Keratinocyte (primary cell): Measurements from ENCODE around the gene ZNF329. TPM values are rescaled to one million over a fixed set of nuclear protein-coding genes. Genes with fewer than 3 reads are reported as not detected.

ENCODE experiments used
- DNase-seq: peaks from one replicate; pipeline ENCODE4 v3.0.0-alpha.2; 2011; ENCODE audit warnings: low read depth, missing footprints, low spot score
- FAIRE-seq: peaks from 2 replicates; lab custom pipeline; 2011; peaks lifted over from hg19 to GRCh38; lab: Jason Lieb, UNC
- H2AFZ ChIP-seq: 2 replicates; pipeline ENCODE4 v1.6.0; 2012; ENCODE audit warnings: low read length, control low read depth, inconsistent platforms; ENCODE audit not compliant: control insufficient read depth
- H3K27ac ChIP-seq: 2 replicates; pipeline ENCODE4 v1.5.1; 2011; ENCODE audit warnings: low read length; ENCODE audit not compliant: control insufficient read depth, insufficient read depth
- H3K27me3 ChIP-seq: 3 replicates; pipeline ENCODE4 v1.6.0; 2011; ENCODE audit warnings: low read length; ENCODE audit not compliant: control insufficient read depth, insufficient read depth; ENCODE audit errors: extremely low read depth
- H3K36me3 ChIP-seq, 2 experiments: 2 replicates in 1 of 2; 3 replicates in 1 of 2; pipeline ENCODE4 v1.5.1; 2011; ENCODE audit warnings: low read length in 2 of 2, mild to moderate bottlenecking in 1 of 2; ENCODE audit not compliant: control insufficient read depth in 2 of 2, insufficient read depth in 2 of 2; ENCODE audit errors: extremely low read depth in 1 of 2
- H3K4me1 ChIP-seq: 3 replicates; pipeline ENCODE4 v1.5.1; 2011; ENCODE audit warnings: low read length; ENCODE audit not compliant: control insufficient read depth, insufficient read depth; ENCODE audit errors: extremely low read depth
- H3K4me2 ChIP-seq: 3 replicates; pipeline ENCODE4 v1.6.0; 2011; ENCODE audit warnings: low read depth, low read length; ENCODE audit not compliant: control insufficient read depth, insufficient read depth; ENCODE audit errors: extremely low read depth
- H3K4me3 ChIP-seq, 3 experiments: fragments of 200-600 bp in 1 of 3; sonication (generic) in 1 of 3; 2 replicates in 2 of 3; 3 replicates in 1 of 3; pipeline ENCODE4 v1.5.1; 2011 to 2016; ENCODE audit warnings: low read length in 3 of 3, mild to moderate bottlenecking in 3 of 3, control low read depth in 2 of 3, inconsistent platforms in 1 of 3, low read depth in 1 of 3, mixed read lengths in 1 of 3, mixed run types in 1 of 3, moderate library complexity in 1 of 3; ENCODE audit not compliant: control insufficient read depth in 2 of 3, insufficient read depth in 2 of 3; ENCODE audit errors: extremely low read depth in 1 of 3
- H3K79me2 ChIP-seq: 2 replicates; pipeline ENCODE4 v1.6.0; 2012; ENCODE audit warnings: low read length; ENCODE audit not compliant: control insufficient read depth, insufficient read depth
- H3K9ac ChIP-seq: 3 replicates; pipeline ENCODE4 v1.6.0; 2011; ENCODE audit warnings: low read length; ENCODE audit not compliant: control insufficient read depth, insufficient read depth; ENCODE audit errors: extremely low read depth
- H3K9me1 ChIP-seq: 3 replicates; pipeline ENCODE4 v1.6.0; 2011; ENCODE audit warnings: low read length; ENCODE audit not compliant: control insufficient read depth, insufficient read depth; ENCODE audit errors: extremely low read depth
- H3K9me3 ChIP-seq: 2 replicates; pipeline ENCODE4 v1.5.1; 2012; ENCODE audit warnings: low read depth, low read length; ENCODE audit not compliant: control insufficient read depth
- H4K20me1 ChIP-seq: 3 replicates; pipeline ENCODE4 v1.6.0; 2011; ENCODE audit warnings: low read length; ENCODE audit not compliant: control insufficient read depth, insufficient read depth; ENCODE audit errors: extremely low read depth
- CTCF ChIP-seq, 3 experiments: IDR thresholded peaks in 1 of 3; conservative IDR thresholded peaks in 1 of 3; optimal IDR thresholded peaks in 1 of 3; 2 replicates in 2 of 3; 3 replicates in 1 of 3; pipeline versions ENCODE3 to v1.5.1; 2011; ENCODE audit warnings: low read length in 3 of 3, mild to moderate bottlenecking in 3 of 3, moderate library complexity in 2 of 3, control low read depth in 1 of 3, inconsistent platforms in 1 of 3; ENCODE audit not compliant: insufficient read depth in 2 of 3; ENCODE audit errors: extremely low read depth in 1 of 3
- EZH2 ChIP-seq: IDR thresholded peaks from one replicate; pipeline ENCODE4 v1.6.1; 2012; ENCODE audit warnings: inconsistent platforms, mild to moderate bottlenecking, low read length, moderate library complexity
- dilution Hi-C: fragments of 300-500 bp; cut with MboI; formaldehyde crosslinking; loops from one replicate; pipeline ENCODE4 v1.7.0; 2020; ENCODE audit warnings: low sequenced_read_pairs; ENCODE audit not compliant: extremely low pct_ligation_motif_present
- polyA plus RNA-seq, 5 experiments: library from polyadenylated mRNA; depleted of rRNA in 3 of 5; stranded (reverse) in 3 of 5; stranded (forward) in 1 of 5; unstranded in 1 of 5; fragments of >200 nt; gene quantifications; 1 replicate in 1 of 5; 2 replicates in 3 of 5; 3 replicates in 1 of 5; pipeline versions ENCODE4 v1.2.1 to v1.2.3, GENCODE V29; 2011 to 2012; ENCODE audit warnings: missing spikeins in 2 of 5, low read depth in 1 of 5, low replicate concordance in 1 of 5

The ZNF329 gene
- polyA plus RNA-seq, 1 donor (not counting 4 experiments of a cell fraction or from before 2014, with no cell fraction given) = 8.5 TPM

- no peak overlapping the region for H2AFZ ChIP-seq
- H3K9ac ChIP-seq = no peak overlapping the region
- H3K36me3 ChIP-seq = peaks cover 0 to 12% of the 10 kb centered on the region in 2 experiments
- no peaks in the 10 kb centered on the region for H3K79me2 ChIP-seq
- H3K4me2 ChIP-seq = no peak overlapping the region
- H3K9me3 ChIP-seq = peaks cover 27% of the 10 kb centered on the region
- no peak overlapping the region for H3K27ac ChIP-seq
- no peaks in the 10 kb centered on the region for H4K20me1 ChIP-seq
- H3K27me3 ChIP-seq = no peaks in the 10 kb centered on the region
- FAIRE-seq (no peak), DNase-seq (no peak)
- H3K9me1 ChIP-seq = no peaks in the 10 kb centered on the region
- no peak overlapping the region for H3K4me3 ChIP-seq
- TF ChIP-seq EZH2 = no peak
- TF ChIP-seq CTCF (optimal IDR thresholded peaks at IDR 0.05 in 1 of 3, IDR thresholded peaks at IDR 0.05 in 1 of 3, conservative IDR thresholded peaks at IDR 0.05 in 1 of 3; ENCODE audit: extremely low read depth in 1 of 3, insufficient read depth in 2 of 3, low read length in 3 of 3) = no peak
- H3K4me1 ChIP-seq = no peaks in the 10 kb centered on the region
- dilution Hi-C loops = no loop called here
Observed at GRCh38 chr19:58088521-58089052, 62.0 kb downstream of the ZNF329 start.

- no peaks in the 10 kb centered on the region for H3K4me1 ChIP-seq
- H3K36me3 ChIP-seq = peaks cover 0 to 12% of the 10 kb centered on the region in 2 experiments
- H3K79me2 ChIP-seq = no peaks in the 10 kb centered on the region
- no peaks in the 10 kb centered on the region for H3K9me1 ChIP-seq
- no peak overlapping the region for H3K27ac ChIP-seq
- FAIRE-seq (no peak), DNase-seq (no peak)
- H3K9ac ChIP-seq = no peak overlapping the region
- no peak overlapping the region for H3K4me3 ChIP-seq
- peaks cover 30% of the 10 kb centered on the region for H3K9me3 ChIP-seq
- dilution Hi-C loops = no loop called here
- no peak overlapping the region for H3K4me2 ChIP-seq
- no peak overlapping the region for H2AFZ ChIP-seq
- no peaks in the 10 kb centered on the region for H4K20me1 ChIP-seq
- H3K27me3 ChIP-seq = no peaks in the 10 kb centered on the region
- TF ChIP-seq CTCF (optimal IDR thresholded peaks at IDR 0.05 in 1 of 3, IDR thresholded peaks at IDR 0.05 in 1 of 3, conservative IDR thresholded peaks at IDR 0.05 in 1 of 3; ENCODE audit: extremely low read depth in 1 of 3, insufficient read depth in 2 of 3, low read length in 3 of 3) (no peak), EZH2 (no peak)
Observed at GRCh38 chr19:58086825-58087710, 63.5 kb downstream of the ZNF329 start.
